Activated CD4-positive, alpha-beta T cell treated with anti-CD3 and anti-CD28 coated beads, Interleukin-2, amount 50 U/mL, for 4 hours (primary cell): Measurements from ENCODE around the gene RNF5.

Source experiments
- DNase-seq, 2 experiments: peaks; one replicate each; pipeline ENCODE4 v3.0.0-alpha.2; 2020

RNF5 gene

GRCh38 chr6:32152769-32153563, 25.2 kb upstream of the RNF5 start:
- DNase-seq: no peak

- peak; percentile 54 to 55 for DNase-seq
These were observed 24.4 kb upstream of the RNF5 start, which contains the start of gene PPT2 for GRCh38 chr6:32153564-32154513. Gene PPT2, plus strand, starts transcription at chr6:32154141. Its CDS starts 454 bp downstream, at chr6:32154595.

GRCh38 chr6:32154514-32155161, 23.6 kb upstream of the RNF5 start:
- peak; percentile 44 to 49 for DNase-seq

GRCh38 chr6:32156891-32157290, 21.3 kb upstream of the RNF5 start:
- DNase-seq: no peak

- DNase-seq: no peak
These were observed 20.2 kb upstream of the RNF5 start for GRCh38 chr6:32158052-32158451.

- DNase-seq: no peak
These were observed 14.5 kb upstream of the RNF5 start for GRCh38 chr6:32163559-32164258.

GRCh38 chr6:32164295-32164694, 13.9 kb upstream of the RNF5 start, which contains the start of gene EGFL8:
Gene EGFL8, plus strand, starts transcription at chr6:32164595. Its CDS starts 1,571 bp downstream, at chr6:32166166.
- no peak for DNase-seq

GRCh38 chr6:32166411-32167061, 11.7 kb upstream of the RNF5 start:
- DNase-seq: no peak

- DNase-seq: no peak
These were observed 10.9 kb upstream of the RNF5 start for GRCh38 chr6:32167154-32167760.

- DNase-seq: no peak
These were observed 10.4 kb upstream of the RNF5 start for GRCh38 chr6:32167761-32168262.

- DNase-seq: no peak
These were observed 9.9 kb upstream of the RNF5 start for GRCh38 chr6:32168350-32168749.

GRCh38 chr6:32168807-32169591, 9.2 kb upstream of the RNF5 start:
- no peak for DNase-seq

GRCh38 chr6:32170294-32170693, 7.9 kb upstream of the RNF5 start:
- no peak for DNase-seq

- DNase-seq: no peak
These were observed 7.0 kb upstream of the RNF5 start for GRCh38 chr6:32171234-32171633.

GRCh38 chr6:32173051-32173727, 5.0 kb upstream of the RNF5 start:
- no peak for DNase-seq

- DNase-seq: no peak
These were observed 3.8 kb upstream of the RNF5 start for GRCh38 chr6:32174416-32174815.

GRCh38 chr6:32175322-32175710, 2.9 kb upstream of the RNF5 start:
- no peak for DNase-seq

- peak; percentile 96 for DNase-seq
These were observed 2.3 kb upstream of the RNF5 start, which contains the start of gene AGPAT1 for GRCh38 chr6:32175711-32176475. Gene AGPAT1, minus strand, starts transcription at chr6:32176084. Its CDS starts 4,588 bp downstream, at chr6:32171496.
